GM12801 (cell line): ENCODE results near the gene KDM5B.

ENCODE experiments used
- TF ChIP-seq, protein P1 (sequence below): IDR thresholded peaks from one replicate; pipeline ENCODE4 v1.5.1; 2011; ENCODE audit warnings: control low read depth; ENCODE audit not compliant: insufficient read length; ENCODE audit errors: extremely low read depth

The KDM5B gene

DNA sequence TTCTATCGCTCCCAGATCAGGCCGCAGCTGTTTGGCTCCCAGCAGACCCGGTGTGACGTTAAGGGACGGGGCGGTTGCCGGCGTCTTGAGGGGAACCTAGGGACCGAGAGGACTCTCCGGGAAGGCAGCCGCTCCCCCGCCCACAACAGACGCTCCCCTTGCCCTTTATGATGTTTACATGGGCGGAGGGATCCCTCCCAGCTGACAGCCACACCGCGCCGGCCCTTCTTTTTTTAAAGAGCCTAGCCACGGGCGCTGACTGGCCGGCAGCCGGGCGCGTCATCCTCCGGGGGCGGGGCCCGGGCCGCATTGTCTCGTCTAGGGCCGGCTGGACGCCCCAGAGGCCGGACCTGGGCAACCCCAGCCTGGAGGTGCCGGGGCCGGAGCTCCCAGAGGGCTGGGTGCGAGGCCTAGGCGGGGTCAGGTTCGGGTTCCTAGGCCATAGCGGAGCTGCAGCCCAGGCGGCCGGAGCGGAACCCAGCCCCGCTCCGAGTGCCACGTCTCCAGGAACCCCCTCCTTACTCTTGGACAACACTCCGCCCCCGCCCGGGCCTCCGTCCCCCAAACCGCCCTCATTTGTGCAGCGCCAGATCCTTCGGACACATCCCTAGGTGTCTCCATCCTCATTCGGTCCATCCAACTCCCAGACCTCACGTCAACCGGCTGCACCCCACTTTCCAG is 2.5 kb upstream of the KDM5B start, which contains the start of gene PCAT6:
PCAT6 (plus strand) TSS at position 340 of the 681 bp plus-strand sequence.
- TF ChIP-seq, protein P1, sequence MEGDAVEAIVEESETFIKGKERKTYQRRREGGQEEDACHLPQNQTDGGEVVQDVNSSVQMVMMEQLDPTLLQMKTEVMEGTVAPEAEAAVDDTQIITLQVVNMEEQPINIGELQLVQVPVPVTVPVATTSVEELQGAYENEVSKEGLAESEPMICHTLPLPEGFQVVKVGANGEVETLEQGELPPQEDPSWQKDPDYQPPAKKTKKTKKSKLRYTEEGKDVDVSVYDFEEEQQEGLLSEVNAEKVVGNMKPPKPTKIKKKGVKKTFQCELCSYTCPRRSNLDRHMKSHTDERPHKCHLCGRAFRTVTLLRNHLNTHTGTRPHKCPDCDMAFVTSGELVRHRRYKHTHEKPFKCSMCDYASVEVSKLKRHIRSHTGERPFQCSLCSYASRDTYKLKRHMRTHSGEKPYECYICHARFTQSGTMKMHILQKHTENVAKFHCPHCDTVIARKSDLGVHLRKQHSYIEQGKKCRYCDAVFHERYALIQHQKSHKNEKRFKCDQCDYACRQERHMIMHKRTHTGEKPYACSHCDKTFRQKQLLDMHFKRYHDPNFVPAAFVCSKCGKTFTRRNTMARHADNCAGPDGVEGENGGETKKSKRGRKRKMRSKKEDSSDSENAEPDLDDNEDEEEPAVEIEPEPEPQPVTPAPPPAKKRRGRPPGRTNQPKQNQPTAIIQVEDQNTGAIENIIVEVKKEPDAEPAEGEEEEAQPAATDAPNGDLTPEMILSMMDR = no peak

DNA sequence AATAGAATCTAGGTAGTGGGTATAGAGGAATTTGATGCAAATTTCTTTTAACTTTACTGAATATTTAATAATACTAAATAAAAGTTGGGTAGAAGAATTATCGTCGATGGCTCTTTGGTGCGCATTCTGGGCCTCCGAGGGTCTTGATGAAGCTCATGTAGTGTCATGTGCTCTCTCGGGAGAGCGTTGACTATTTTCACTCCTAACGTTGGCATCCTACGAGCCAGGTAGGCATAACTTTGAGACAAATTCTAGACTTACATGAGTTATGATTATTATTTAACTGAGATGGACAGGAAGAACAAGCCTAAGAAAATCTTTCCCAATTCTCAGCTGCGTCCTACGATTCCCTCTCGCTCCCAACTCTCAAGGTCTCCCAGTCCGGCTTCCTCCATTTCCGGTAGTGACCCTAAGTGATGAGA is 2.0 kb upstream of the KDM5B start:
- TF ChIP-seq, protein P1 = no peak

DNA sequence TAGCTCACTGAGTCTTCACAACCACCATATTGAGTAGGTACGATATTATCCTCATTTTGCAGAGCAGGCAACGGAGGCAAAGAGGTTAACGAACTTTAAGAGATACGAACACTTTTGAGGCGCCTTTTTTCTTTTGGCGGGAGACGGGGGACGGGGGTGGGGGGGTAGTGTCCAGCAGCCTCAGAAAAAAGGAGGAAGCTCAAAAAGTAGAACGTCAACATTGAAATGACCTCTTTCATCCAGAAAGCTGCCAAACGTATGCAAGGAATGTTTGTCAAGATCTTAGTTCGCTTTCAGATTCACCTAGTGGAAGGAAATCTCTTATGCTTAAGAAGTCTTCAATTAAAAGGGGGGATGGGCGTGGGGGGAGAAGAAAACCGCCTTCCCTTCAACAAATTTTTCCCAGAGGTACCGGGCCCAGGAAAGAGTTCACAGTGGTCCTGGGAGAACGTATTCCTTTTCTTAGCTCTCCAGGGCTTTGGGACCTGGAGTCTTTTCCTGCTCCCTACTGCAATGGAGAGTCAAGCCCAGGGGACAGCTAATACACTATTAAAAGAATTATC is 1.5 kb upstream of the KDM5B start:
- TF ChIP-seq, protein P1 = no peak

DNA sequence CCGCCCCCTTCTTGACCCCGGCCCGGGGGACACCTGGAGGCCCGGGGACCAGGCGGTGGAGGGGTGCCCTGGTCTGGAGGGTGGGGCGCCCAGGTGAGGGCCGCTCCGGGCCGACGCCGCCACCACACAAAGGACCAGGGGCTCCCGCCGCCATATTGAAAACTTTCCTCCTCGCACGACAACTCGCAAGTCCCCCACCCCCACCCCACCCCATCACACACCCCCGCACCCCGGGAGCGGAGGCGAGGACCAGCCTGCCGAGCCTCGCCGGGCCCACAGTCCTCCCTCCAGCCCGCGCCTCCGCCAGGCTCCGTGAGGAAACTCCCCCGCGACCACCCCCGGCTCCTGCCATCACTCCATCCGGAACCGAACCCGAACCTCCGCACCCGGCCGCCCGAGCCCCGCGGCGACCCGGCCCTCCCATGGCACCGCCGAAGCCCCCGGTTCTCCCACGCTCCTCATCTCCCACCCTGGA is 733 bp downstream of the KDM5B start:
- TF ChIP-seq, protein P1 = no peak

DNA sequence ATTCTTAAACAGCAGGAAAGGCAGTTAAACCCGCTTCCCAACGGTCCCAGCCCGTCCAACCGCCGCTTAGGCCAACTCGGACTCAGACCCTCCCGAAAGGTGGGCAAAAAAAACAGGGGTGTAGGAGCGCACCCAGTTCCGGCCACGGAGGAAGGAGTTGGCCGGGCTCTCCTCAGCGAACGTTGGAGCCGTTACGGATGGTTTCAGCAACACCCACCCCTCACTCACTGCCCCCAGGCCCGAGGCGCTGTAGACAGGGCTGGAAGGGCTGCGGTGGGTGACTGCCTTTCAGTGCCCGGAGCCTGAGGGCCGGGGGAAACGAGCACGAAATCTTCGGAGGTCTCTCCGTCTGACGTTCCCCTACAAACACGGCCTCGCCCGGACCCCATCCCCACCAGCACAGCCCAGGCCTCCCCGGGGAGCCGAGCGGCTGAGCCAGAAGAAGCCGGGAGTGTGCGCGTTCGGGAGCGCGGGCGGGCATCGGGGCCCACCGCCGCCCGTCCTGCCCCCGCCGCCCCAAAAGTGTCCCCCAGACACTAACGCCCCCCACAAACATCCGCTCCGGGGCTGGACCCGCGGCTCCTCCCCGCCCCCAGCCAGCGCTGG is 1.3 kb downstream of the KDM5B start:
- TF ChIP-seq, protein P1 = no peak

DNA sequence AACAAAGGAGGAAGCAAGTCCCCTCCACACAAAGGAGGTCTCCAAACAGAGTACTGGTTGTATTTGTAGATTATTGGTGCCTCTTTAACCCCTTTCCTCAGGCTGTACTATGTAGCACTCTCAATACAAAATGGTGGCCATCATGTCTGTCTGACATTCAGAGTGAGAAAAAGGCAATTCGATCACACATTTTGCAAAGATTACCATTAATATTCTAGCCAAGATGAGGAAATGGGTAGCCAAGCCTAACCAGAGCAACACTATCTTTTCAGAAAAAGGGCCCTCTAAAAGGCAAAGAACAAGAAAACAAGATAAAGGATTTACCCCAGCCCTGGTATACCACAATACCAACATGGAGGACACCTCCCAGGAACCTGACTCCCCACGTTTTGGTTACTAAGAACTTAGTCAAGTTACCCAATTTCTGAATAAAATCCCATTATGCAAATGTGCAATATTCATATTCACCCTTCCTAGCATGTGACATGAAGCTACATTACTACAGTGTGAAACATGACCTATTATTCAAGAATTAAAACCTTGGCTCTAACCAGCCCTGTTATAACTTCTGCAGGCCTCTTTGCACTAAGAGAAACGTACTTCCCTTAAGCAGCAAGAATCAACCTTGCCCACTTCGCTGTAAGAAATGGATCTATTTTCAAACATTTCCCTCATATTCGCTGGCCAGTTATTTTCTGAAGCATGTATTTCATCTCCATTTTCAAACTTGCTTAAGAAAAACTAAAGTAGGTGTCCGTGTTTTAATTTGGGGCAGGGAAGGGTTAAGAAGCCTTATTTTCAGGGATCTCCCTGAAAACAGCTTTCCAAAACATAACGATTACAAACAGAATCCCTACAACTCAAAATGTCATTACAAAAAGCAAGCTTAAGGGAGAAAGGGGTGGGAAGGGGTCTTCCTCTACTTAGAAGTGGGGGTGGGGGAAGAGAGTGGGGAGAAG is 2.1 kb downstream of the KDM5B start:
- TF ChIP-seq, protein P1 = no peak

DNA sequence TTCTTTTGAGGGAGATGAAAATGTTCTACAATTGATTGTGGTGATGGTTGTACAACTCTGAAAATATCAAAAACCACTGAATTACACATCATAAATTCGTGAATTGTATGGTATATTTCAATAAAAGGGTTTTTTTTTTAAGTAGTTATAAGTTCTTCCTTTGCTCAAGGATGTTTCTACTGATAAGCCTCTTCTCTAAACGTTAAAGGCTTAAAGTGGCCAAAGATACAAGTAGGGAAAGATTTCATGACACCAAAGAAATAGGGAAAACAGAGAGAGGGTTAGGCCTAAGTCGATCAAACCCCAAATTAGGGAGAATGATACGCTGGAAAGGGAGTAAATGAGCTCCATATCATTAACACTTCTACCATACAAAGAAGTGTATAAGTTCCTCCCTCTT is 4.1 kb downstream of the KDM5B start:
- TF ChIP-seq, protein P1 = no peak
